Right kidney (tissue), 9 donors: ENCODE measurements around the gene IFIH1.

Experiments
- DNase-seq: peaks from one replicate; pipeline ENCODE4 v3.0.0-alpha.2; 2016
- long read RNA-seq, 8 donors: transcript quantifications; one replicate each; lab custom pipeline, GENCODE V29; 2026

Gene IFIH1
- long read RNA-seq, donor 1, partial matches to known transcripts = 10 of 31 reads
- long read RNA-seq, donor 1, other reads (novel, unspliced or antisense) = 20 of 31 reads
- long read RNA-seq, donor 2 = 0 reads
- long read RNA-seq, donor 3, partial matches to known transcripts = 0 of 2 reads
- long read RNA-seq, donor 3, other reads (novel, unspliced or antisense) = 0 of 2 reads
- long read RNA-seq, donor 4, partial matches to known transcripts = 0 of 2 reads
- long read RNA-seq, donor 4, other reads (novel, unspliced or antisense) = 0 of 2 reads
- long read RNA-seq, donor 5, partial matches to known transcripts = 18 of 42 reads
- long read RNA-seq, donor 5, other reads (novel, unspliced or antisense) = 24 of 42 reads
- long read RNA-seq, donor 6 = 0 reads
- long read RNA-seq, donor 7, partial matches to known transcripts = 0 of 2 reads
- long read RNA-seq, donor 7, other reads (novel, unspliced or antisense) = 0 of 2 reads
- long read RNA-seq, donor 8, partial matches to known transcripts = 0 of 1 reads
- long read RNA-seq, donor 8, other reads (novel, unspliced or antisense) = 0 of 1 reads

- DNase-seq = peak; percentile 77
These were observed at the start of gene IFIH1 for GRCh38 chr2:162318328-162319180. Gene IFIH1 (minus strand): TSS chr2:162318684. CDS start chr2:162318307, 377 bp downstream.

- DNase-seq = no peak
These were observed 46.9 kb upstream of the IFIH1 start for GRCh38 chr2:162365392-162365791.

GRCh38 chr2:162344617-162344950 is 26.1 kb upstream of the IFIH1 start:
- no peak for DNase-seq

GRCh38 chr2:162343824-162344616 is 25.5 kb upstream of the IFIH1 start, which contains the start of gene GCA:
Gene GCA (plus strand): TSS chr2:162344132. CDS start chr2:162344249, 117 bp downstream.
- DNase-seq = peak; percentile 94

- no peak for DNase-seq
These were observed 25.0 kb upstream of the IFIH1 start for GRCh38 chr2:162343492-162343823.

GRCh38 chr2:162342841-162343240 is 24.4 kb upstream of the IFIH1 start:
- no peak for DNase-seq

- DNase-seq = no peak
These were observed 23.8 kb upstream of the IFIH1 start for GRCh38 chr2:162342321-162342720.

- no peak for DNase-seq
These were observed 22.3 kb upstream of the IFIH1 start for GRCh38 chr2:162340822-162341221.

- no peak for DNase-seq
These were observed 19.4 kb upstream of the IFIH1 start for GRCh38 chr2:162337868-162338267.

GRCh38 chr2:162333968-162334367 is 15.5 kb upstream of the IFIH1 start:
- DNase-seq = no peak

GRCh38 chr2:162330881-162331280 is 12.4 kb upstream of the IFIH1 start:
- no peak for DNase-seq

GRCh38 chr2:162328424-162329157 is 10.1 kb upstream of the IFIH1 start:
- DNase-seq = no peak

GRCh38 chr2:162327806-162328205 is 9.3 kb upstream of the IFIH1 start:
- no peak for DNase-seq

- no peak for DNase-seq
These were observed 8.8 kb upstream of the IFIH1 start for GRCh38 chr2:162327134-162327769.

- no peak for DNase-seq
These were observed 6.5 kb upstream of the IFIH1 start for GRCh38 chr2:162324953-162325352.

GRCh38 chr2:162320864-162321517 is 2.5 kb upstream of the IFIH1 start:
- DNase-seq = no peak

GRCh38 chr2:162317861-162318327 is 590 bp downstream of the IFIH1 start:
- DNase-seq = no peak

- DNase-seq = no peak
These were observed 1.3 kb downstream of the IFIH1 start for GRCh38 chr2:162317058-162317742.

- no peak for DNase-seq
These were observed 1.9 kb downstream of the IFIH1 start for GRCh38 chr2:162316590-162316989.

- DNase-seq = no peak
These were observed 2.5 kb downstream of the IFIH1 start for GRCh38 chr2:162315938-162316337.
